Left cardiac atrium (tissue), 4 donors: ENCODE measurements around the gene DHX15. TPM values are rescaled to one million over a fixed set of nuclear protein-coding genes. Genes with fewer than 3 reads are reported as not detected.

Experiments
- ATAC-seq, 2 donors: fragments of 200-7000 bp; cut with Tn5 transposase; one replicate each; pipeline ENCODE4 v1.9.1; 2020; ENCODE audit warnings: mild to moderate bottlenecking in 2 of 2, moderate library complexity in 2 of 2
- DNase-seq: peaks from one replicate; pipeline ENCODE4 v3.0.0-alpha.2; 2020
- intact Hi-C, 2 donors: fragments of 100-400 bp; cut with DNase I; formaldehyde crosslinking; loops; one replicate each; pipeline versions ENCODE4 v1.14.1 to v1.15.1; 2022 to 2023
- total RNA-seq, 2 donors: library from RNA; stranded (reverse); fragmentation: NEBNext Ultra II Directional; extraction: Animal tissue kit (Norgen Biotek cat#: 25700); gene quantifications; one replicate each; pipeline ENCODE4 v1.2.1, GENCODE V29; 2021
- donor health status: DM: no; HTN: yes; CAD: no.
- donor health status: DM: no; HTN: yes; CAD: no; lungs with severe emphysema.
- donor health status: DM: yes; HTN: yes; CAD: no.
- donor health status: Dilated cardiomyopathy.

Gene DHX15
- total RNA-seq, 2 donors from 2014 or later = 53.2 to 87.3 TPM

DNA sequence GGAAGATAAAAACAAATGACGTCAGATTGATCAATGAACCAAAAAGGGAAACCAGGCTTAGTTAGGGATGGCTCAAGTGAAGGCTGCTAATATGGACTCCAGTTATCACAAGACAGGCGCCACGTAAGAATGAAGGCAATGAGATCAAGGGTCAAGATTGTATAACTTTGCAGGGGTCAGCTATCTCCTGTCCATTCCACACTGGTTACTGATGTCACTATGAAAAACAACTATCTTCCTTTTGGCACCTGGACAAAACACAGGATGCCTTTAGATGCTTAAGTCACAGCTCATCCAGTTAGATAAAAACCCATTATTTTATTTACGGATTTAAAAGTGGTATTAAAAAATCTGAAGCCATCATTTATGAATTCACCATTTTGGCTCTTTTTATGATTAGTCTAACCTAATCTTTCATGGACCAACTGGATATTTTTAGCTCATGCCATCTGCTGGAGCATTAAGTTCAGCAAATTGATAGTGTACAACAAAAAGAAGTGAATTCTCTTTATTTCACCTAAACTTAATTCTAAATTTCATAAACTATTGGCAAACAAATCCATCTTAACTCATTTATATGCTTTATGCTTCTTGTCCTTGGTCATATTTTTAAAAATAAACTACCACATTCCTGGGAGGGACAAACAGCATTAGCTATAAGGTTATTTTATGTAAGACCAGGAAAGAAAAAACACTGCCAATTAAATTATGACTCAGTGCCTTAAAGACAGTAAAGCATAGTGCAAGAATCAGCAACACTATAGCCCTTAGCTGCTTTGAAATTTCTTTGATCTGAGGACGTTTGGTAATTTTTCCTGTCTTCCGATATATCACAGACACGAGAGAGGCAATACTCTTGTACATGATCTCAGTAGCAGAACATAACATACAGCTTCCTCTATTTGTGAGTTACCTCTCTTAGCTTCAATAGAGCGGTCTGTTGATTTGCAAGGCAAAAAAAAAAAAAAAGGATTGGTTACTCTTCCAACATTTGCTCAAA is 27.0 kb downstream of the DHX15 start:
- DNase-seq (no peak), ATAC-seq (peak in 1 of 2 donors; percentile 29)
- intact Hi-C loops = no loop called here

DNA sequence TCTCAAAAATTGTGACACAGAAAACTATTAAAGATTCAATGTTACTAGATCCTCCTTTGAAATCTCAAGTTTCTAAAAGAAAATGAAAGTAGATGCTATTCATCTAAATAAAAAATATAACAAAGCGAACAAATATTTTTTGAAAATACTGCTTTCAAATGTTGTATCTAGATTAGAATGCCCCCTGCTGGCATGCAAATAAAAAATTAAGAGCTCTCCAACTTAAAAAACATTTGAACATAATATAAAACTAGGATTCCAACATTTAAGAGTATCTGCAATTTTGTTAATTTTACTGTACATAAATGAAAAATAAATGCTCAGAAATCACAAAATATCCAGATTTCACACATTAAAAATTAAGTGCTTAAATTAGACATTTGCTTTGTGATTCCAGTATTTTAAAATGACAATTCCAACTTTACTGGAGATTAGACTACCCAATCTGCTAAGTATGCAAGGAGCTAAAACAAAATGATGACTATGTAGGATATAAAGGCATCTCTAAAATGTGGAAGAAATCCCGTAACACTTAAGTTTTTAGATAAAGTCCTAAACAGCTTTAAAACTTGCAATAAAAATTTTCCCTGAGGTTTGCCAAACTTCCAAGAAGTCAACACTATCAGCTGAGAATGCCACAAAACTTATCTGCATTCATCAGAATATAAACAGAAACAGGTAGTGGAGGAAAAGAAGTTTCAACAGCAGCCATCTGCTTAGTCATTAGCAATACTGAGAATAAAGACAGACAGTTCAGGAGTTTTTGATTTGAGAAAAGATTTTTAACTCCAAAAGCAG is 32.7 kb downstream of the DHX15 start:
- no peak for DNase-seq
- intact Hi-C loops = no loop called here
- peak; percentile 27 to 68 for ATAC-seq

DNA sequence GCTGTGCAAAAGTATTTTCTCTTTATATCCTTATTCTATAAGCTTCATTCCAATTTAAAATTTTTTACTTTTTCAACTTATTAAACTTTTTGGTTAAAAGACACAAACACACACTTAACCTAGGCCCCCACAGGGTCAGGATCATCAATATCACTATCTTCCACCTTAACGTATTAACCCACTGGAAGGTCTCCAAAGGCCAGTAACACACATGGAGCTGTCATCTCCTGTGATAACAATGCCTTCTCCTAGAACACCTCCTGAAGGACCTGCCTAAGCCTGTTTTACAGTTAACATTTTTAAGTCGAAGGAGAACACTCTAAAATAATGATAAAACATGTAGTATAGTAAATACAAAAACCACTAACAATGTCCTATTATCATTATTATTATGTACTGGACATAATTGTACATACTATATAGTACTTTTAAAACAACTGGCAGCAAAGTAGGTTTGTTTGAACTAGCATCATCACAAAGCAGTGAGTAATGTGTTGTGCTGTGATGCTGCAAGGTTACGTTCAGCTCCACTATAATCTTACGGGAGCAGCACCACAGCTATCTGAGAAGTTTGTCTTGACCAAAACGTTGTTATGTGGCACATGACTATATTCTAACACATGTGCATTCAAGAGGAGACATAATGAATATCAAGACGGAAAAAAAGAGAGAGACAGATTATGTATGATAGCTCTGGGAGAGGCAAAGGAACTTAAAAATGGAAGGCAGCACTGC is 33.7 kb downstream of the DHX15 start:
- DNase-seq (no peak), ATAC-seq (peak in 1 of 2 donors; percentile 37)
- intact Hi-C loops = no loop called here

DNA sequence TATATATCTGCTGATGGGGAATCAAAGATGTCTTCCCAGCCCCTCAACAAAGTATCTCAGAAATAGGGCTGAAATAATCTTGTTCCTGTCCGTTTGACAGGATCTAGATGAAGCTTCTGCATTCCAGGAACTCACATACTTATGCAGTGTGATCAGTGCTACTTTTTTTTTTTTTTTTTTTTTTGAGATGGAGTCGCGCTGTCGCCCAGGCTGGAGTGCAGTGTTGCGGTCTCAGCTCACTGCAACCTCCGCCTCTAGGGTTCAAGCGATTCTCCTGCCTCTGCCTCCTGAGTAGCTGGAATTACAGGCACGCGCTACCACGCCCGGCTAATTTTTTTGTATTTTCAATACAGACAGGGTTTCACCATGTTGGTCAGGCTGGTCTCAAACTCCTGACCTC is 36.4 kb downstream of the DHX15 start:
- no peak for ATAC-seq
- DNase-seq = no peak
- intact Hi-C loops = no loop called here

DNA sequence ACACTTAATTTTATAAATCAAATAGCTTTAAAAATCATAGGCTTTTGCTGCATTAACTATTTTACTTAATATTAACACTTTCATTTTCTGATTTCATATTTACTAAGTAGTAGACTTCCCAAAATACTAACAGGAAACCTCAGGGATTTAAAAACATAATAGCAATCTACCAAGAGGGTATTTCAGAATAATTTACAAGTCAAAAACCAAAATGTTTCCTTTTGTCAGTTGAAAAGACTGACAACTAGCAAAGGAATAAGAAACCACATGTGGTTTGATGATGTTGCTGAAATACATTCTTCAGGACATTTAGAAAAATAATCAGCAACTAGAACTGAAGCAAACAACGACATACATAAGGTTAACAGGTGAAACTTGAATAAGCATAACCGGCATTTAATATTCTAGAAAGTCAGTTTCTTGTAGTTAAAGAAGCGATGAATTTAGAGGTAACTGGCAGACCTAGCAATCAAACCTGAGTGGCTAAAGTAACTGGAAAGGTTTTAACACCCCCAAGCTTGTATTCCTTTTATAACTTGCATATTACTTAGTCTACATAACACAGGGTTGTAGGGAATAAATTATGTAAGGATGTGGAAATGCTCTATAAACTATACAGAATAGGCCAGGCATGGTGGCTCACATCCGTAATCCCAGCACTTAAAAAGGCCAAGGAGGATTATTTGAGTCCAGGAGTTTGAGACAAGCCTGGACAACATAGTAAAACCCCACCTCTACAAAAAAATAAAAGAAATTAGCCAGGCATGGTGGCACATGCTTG is 40.0 kb downstream of the DHX15 start:
- no peak for ATAC-seq
- intact Hi-C loops = no loop called here

DNA sequence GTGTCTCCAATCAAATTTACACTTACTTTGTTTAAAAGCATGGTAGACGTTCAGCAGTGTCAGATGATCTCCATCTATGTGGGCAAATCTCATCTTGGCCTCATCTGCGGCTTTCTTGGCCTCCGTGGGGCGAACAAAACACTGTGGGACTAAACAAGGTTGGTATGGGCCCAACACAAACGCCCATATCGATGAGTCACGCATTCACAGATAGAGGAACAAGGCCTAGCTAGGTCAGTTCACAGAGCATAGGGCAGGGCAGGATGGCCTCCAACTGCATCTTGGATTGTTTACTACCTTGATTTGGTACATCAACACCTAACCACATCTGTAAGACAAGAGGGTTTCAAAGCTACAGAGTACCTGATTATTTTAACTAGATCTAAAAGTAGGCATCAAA is 47.3 kb downstream of the DHX15 start:
- ATAC-seq (peak in 1 of 2 donors; percentile 30), DNase-seq (no peak)
- intact Hi-C loops = no loop called here

More for the DNA sequence above, 40.0 kb downstream of the DHX15 start:
- no peak for DNase-seq

DNA sequence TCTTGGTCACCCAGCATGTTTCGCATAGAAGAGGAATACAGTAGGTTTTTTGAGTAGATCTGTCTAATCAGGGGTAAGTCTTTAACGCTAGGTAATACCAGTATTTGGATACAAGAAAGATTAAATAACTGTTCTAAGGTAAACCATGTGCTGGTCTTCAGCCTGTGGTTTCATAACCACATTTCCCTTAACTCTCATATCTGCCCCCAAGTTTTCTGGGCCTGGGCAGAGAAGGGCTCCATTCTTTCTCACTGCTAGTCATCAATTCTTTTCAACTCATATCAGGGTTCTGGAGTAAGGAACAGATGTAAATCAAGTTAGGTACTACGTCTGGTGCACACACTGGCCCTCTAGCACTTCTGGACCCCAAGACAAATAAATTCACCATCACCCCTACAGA is 49.0 kb downstream of the DHX15 start:
- intact Hi-C loops = no loop called here

DNA sequence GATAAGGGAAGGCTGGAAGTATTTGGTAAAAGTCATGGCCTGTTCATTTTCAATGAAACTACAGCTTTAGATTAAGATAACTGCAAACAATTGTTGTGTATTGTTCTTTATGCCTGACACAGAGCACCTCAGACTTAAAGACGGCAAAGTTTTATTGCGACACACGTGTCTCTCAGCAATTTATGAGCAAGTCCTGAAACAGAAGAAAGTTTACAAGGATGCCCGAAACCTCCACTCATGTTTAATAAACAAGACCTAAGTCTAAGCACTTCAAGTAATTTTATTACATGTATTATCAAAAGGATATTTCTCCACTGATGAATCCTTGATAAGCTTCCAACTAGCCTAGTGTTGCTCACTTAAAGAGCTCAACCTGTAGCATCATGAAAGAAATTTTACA is 51.0 kb downstream of the DHX15 start:
- no peak for DNase-seq
- no peak for ATAC-seq
- intact Hi-C loops = no loop called here

More for the DNA sequence above, 49.0 kb downstream of the DHX15 start:
- ATAC-seq = no peak
- DNase-seq = no peak

DNA sequence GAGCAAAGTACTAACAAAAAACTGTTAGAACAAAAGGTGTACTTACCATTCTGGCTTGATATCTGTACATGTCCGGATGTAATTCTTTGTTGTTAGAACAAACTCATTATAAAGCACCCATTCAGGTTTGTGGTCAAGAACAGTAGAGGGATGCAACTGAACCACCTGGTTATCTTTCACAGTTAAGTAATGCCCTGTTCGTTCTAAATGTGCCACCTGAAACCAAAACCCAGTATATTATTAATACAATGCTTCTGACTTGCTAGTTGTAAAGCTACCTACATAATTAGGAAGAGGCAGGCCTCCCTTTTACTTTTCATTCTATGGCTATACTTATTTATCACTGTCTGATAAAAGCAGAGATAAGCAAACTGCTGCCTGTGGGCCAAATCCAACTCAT is 54.8 kb downstream of the DHX15 start:
- DNase-seq (no peak), ATAC-seq (no peak)
- intact Hi-C loops = no loop called here

DNA sequence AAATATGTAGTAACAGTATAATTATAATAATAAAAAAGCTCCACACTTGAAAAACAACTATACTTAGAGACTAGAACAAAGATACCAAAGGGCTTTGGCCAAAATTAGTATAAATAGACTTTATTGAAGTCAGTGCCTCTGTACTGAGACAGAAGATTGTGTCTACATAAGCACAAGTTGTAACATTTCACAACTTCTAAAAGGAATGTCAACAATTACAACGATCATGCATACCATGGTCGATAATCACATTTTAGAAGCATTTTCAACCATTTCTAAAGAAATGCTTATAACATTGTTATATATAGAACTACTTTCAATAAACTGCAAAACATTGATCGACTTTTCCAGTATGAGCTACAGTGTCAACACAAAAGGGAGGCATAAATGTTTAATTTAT is 57.0 kb downstream of the DHX15 start:
- intact Hi-C loops = no loop called here
- DNase-seq = no peak
- no peak for ATAC-seq

DNA sequence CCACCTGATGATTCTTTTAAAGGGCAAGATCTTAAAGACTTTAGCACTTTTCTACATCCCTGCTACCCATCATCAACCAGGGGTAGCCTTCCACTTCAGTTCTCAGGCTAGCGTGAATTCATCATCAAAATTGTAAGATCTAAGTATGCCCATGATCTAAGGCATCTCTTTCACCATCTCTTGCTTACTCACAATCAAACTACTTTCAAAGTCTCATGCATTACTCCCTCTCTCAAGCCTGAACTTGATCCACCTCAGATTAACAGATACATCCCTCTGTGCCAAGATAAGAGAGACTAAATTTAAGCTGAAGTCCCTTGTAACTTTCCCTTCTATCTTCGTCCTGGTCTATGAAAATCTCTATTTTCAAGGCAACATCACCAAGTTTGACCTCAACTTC is 62.8 kb downstream of the DHX15 start:
- intact Hi-C loops = no loop called here
- DNase-seq (no peak), ATAC-seq (no peak)

DNA sequence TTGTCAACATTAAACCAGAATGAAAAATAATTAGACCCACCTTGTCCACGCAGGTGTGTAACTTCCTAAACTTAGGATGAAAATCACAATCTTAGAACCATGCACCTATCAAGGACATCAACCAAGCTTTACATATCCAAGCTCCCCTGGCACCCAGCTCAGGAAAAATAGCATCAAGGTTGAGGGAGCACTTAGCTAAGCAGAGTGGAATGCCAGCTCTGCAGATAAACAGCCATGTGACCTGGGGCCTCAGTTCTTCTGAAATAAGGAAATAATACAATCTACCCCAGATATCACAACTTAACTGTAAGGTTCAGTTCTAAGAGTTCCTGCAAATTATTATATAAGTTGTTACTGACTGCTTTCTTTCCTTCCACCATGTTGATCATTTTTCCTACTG is 64.7 kb downstream of the DHX15 start:
- DNase-seq = no peak
- intact Hi-C loops = no loop called here
- ATAC-seq = peak; percentile 30 to 74

DNA sequence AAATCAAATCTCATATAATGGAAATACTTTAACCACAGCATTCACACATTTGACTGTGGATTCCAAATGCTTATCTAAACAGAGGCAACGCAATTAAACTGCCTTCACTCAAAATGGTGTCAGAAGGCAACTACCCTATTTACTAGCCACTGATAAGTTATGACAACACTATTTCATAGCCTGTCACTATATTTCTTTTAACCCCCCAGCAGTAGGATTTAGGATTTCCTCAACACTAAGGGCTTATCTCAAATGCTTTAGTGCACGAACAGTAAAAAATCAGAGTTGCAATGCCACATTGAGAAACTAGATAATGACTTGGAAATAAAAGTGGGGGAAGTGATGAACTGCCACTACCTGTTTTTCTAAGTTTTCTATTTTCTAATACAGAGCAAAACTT is 66.7 kb downstream of the DHX15 start:
- DNase-seq (no peak), ATAC-seq (no peak)

DNA sequence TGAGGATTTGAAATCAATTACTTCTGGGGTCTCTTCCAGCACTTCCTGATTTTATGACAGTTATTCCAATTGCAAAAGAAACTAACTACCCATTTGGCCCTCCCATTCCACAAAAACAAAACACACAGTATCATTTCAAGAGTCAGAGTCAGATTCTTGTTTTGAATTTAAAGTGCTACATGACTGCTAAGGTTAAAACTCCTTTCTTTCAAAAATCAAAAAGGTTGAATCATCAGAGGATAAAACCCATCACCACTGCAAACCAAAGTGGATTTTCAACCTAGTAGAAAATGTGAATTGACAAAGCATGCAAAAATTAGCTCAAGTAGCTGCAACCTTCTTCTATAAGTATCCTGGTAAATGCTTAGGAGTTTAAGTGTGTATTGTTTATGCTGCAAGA is 67.4 kb downstream of the DHX15 start:
- ATAC-seq = no peak
- intact Hi-C loops = no loop called here
- DNase-seq = no peak

More for the DNA sequence above, 66.7 kb downstream of the DHX15 start:
- intact Hi-C loops = no loop called here

DNA sequence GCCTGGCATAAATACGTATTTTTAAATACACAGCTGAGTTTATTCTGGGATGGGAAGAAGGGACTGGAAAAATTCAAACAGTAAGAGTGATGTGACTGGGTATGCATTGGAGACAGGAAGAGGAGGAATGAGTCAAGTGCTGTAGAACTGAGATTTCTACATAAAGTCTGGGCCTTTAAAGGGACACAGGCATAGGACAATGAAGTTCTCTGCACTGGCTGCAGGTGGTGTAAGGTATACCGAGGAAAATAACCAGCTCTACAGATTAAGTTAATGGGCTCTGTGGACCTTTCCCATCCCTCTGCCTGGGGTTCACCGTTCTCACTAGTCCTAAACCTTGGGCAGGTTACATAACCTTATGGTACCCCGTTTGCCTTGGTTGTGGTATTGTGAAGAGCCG is 68.7 kb downstream of the DHX15 start:
- intact Hi-C loops = no loop called here
- no peak for ATAC-seq
- no peak for DNase-seq

DNA sequence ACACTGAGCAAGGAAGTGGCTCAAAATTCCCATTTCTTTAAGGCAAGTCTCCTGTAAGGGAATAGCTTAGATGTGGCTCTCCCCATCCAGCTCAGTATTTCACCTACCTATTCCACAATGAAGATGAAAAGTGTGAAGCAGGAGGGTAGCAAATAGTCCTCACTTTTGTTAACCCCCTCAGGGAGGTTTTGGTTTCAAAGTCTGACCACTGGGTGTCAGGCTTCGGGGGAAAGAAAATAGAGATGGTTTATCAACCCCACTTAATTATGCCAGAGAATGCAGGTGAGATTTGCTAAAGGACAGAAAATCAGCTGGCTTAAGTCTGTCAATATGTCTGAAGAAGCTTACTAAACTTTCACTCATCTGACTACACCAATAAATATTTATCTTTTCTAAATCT is 69.5 kb downstream of the DHX15 start:
- intact Hi-C loops = no loop called here
- no peak for DNase-seq
- ATAC-seq = no peak

DNA sequence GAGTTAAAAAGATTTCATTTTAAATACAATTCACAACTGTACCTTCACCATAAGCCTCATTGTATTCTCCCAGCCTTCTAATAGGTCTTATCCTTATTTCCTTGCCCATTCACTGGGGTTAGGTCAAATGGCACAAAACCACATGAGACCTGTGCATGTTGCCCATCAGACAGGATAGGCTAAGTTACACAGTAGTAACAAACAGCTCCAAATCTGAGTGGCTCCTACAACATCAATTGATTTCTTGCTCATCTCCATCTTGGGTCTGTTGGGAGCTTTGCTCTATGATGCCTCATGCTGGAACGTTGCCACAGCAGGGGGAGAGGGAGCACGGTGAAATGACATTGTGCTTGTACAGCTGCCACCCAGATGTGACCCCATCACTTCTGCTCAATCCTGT is 70.6 kb downstream of the DHX15 start:
- intact Hi-C loops = no loop called here
- DNase-seq (no peak), ATAC-seq (no peak)

DNA sequence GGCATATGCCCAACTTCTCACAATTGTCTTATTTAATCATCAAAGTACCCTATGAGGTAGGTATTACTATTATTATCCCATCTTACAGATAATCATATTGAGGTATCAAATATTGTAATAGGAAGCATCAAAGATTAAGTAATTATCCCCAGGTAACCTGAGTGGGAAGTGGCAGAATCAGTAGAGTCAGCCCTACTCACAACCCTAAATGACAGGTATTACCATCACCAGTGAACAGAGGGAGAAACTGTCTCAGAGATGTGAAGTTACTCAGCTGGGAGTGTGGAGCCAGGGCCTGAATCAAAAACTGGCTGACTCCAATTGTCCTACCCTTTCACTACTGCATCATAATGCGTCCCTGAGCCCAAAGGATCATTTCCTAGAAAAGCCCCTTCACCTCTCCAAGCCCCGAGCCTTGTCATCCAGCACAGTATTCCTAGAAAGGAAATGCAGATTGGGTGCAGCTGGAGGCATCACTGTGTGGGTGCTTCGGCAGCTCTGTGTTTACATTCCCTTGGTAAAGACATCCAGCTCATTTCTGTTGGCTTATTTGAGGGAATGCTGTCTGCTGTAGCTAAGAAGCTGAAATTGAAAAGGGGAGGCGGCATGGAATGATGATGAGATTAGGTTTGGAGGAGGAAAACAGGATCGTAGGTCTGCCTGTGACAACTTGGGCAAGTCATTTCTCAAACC is 72.8 kb downstream of the DHX15 start:
- DNase-seq = no peak
- intact Hi-C loops = no loop called here
- ATAC-seq = no peak
